GM18508 (cell line): ENCODE measurements around the gene NUDT3.
"Not testable (repeated sequence)": the region's sequence is repeated elsewhere in the genome, so short reads cannot be mapped to it uniquely, and the experiment has no call there.

Experiments used
- ATAC-seq: cut with Tn5 transposase; IDR thresholded peaks from one replicate; pipeline ENCODE4 v1.9.1; 2021; ENCODE audit warnings: moderate number of reproducible peaks; ENCODE audit not compliant: insufficient read depth, unreplicated experiment

Gene NUDT3

GRCh38 chr6:34347303-34347702 lies 45.2 kb downstream of the NUDT3 start:
- ATAC-seq = no peak

DNA sequence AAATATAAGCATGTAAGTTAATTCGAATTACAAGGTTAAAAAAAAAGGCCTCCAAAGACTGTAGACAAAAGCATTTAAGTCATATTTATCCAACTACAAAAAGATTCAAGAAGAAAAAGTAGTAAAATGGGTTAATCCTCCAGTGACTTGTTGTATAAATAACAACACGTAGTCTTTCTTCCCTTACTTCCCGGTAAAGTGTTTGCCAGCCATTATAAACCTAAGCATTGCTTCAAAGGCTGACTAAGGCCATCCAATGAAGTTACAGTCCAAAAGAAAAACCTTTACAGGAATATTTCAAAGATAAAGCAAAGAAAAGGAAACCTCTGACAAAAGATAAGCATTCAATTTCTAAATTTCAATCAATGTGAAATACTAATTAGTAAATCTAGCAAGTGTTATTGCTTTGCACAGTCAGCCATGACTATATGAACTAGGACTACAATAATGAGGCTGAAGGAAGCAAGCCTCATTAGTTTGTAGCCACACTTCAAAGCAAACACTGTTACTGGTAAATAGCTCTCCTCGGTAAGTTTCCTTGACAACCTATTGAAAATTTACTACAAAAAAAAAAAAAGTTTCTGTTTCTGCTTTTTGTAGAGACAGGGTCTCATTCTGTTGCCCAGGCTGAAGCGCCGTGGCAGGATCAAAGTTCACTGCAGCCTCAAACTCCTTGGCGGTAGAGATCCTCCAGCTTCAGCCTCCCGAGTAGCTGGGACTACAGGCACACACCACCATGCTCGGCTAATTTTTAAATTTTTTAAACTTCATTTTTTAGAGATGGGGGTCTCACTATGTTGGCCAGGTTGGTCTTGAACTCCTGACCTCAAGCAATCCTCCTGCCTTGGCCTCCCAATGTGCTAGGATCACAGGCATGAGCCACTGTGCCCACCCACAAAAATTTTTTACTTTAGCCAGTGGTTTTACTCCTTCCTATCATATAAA lies 46.0 kb downstream of the NUDT3 start:
- no peak for ATAC-seq

GRCh38 chr6:34343806-34344205 lies 48.7 kb downstream of the NUDT3 start:
- no peak for ATAC-seq

DNA sequence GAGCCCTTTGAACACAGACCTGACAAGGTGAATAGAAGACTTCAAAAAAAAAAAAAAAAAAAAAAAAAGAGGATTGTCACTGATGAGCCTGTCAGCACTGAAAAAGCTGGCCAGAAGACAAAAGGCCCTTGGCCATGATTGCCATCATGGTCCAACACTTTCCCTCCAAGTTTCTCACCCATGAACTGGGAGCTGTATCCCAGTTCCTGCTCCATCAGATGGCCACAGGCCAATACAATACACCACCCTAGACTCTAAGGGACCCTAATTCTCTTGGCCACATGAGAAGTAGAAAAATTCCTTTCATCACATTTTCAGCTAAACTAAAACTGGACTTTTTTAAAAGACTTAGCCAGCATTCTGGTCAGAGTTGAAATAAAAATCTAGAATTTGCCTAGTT lies 50.2 kb downstream of the NUDT3 start:
- ATAC-seq = no peak

- no peak for ATAC-seq
Measured at GRCh38 chr6:34341481-34341971, 50.9 kb downstream of the NUDT3 start.

DNA sequence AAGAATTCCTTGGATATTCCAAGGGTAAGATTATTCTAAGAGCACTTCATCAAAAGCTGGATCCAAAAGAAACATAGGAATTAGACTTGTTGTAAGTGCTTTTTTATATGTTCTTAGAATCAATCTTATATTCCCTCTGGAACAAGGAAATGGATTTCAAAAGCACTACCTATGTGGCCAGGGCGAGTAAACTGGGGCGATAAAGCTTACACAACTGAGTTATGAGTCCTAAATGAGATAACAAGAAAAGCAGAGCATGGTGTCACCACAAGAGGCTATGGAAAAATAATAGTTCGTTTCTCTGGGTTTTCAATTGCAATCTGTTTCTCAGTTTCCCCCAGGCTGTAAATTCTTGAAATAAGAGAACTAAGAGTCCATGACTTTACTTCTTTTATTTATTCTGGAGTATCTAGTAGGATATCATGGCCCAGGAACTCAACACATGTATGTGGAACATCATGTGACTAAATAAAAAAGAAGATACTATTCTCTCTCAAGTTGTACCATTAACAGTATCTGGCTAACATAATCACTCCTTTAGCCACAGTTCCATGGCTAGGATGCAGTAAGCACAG lies 51.5 kb downstream of the NUDT3 start:
- ATAC-seq = no peak

DNA sequence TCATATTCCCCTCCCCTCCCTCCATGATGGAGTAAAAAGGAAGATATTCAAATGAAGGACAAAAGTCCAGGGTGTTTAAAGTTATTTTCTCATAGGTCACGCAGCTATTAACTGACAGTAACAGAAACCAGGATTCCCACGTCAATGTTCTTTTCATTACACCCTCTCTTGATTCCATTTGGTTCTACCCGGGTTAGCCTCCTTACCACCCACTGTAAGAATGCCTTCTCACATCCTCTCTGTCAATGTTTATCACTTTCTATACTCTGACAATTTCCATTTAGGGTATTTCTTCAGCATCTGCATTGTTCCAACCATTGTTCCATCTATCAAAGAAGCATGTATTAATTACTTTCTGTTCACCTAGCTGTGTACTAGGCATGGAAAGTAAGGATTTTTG lies 52.1 kb downstream of the NUDT3 start:
- no peak for ATAC-seq

GRCh38 chr6:34339971-34340370 lies 52.5 kb downstream of the NUDT3 start:
- ATAC-seq = no peak

DNA sequence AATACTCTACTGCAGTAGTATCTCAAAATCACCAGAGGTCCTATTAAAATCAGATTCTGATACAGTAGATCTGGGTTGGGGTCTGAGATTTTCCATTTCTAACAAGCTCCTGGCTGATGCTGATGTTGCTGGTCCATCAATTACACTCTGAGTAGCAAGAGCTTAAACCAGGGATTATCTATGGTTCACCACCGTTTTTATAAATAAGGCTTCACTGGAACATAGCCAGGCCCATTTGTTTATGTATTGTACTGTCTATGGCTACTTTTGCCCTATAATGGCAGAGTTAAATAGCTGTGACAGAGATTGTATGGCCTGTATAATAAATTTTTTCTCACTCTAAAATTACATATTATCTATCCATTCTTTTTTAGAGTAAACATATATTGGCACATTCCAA lies 53.0 kb downstream of the NUDT3 start:
- no peak for ATAC-seq

DNA sequence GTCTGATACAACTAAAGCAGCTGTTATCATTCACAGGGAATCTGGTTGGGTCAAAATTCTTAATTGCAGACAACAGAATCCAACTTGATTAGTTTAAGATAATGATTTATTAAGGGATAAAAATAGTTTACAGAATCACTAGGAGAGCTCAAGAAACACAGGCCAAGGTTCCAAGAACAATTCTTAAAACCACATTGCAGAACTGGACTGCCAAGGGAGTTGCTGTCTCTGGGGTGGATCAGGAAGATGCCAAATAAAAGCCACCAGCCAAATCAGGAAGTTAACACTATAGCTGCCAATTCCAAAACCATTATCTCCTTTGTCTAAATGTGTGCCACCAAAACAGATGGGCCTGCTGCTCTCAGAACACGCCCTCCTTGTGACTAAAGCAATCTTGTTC lies 53.7 kb downstream of the NUDT3 start:
- ATAC-seq = no peak

- ATAC-seq = no peak
Measured at GRCh38 chr6:34338377-34338776, 54.1 kb downstream of the NUDT3 start.

GRCh38 chr6:34334796-34335416 lies 57.6 kb downstream of the NUDT3 start:
- ATAC-seq = no peak

DNA sequence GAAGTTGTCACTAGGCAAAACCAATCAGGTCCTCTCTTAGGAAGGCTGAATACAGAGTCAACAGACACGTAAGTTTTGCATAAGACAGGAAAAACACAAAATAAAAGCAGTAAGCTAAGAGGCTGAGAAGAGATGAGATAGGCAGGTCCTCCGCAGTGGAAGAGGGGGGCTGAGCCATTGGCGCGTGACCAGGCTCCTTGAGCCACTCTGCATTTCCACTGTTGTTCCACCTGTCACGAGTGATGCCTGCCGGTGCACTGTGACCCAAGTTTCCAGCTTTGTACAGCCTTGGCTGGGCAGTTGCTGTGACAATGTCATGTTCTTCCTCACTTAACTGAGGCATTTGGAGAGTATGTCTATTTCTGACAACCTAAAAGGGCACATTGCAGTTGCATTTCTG lies 58.6 kb downstream of the NUDT3 start:
- no peak for ATAC-seq

GRCh38 chr6:34332251-34333198 lies 59.9 kb downstream of the NUDT3 start:
- ATAC-seq = no peak

GRCh38 chr6:34331371-34332050 lies 61.0 kb downstream of the NUDT3 start:
- ATAC-seq = no peak

GRCh38 chr6:34329814-34330213 lies 62.7 kb downstream of the NUDT3 start:
- ATAC-seq = not testable (repeated sequence)

DNA sequence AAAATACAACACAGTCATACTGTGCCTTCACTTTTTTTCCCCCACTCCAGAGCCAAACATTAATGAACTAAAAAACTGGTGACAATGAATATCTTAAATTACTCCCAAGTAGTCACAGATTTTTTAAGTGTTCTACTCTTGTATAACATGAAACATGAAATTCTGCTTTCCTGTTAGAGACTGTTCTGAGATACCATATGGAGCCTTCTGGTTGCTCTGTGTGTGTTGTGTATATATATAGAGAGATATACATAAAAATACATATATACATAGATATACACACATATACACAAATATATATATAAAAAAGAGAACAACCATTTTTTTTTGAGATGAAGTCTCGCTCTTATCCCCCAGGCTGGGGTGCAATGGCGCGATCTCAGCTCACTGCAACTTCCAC lies 63.5 kb downstream of the NUDT3 start:
- ATAC-seq = no peak

GRCh38 chr6:34327313-34328205 lies 64.9 kb downstream of the NUDT3 start:
- not testable (repeated sequence) for ATAC-seq

DNA sequence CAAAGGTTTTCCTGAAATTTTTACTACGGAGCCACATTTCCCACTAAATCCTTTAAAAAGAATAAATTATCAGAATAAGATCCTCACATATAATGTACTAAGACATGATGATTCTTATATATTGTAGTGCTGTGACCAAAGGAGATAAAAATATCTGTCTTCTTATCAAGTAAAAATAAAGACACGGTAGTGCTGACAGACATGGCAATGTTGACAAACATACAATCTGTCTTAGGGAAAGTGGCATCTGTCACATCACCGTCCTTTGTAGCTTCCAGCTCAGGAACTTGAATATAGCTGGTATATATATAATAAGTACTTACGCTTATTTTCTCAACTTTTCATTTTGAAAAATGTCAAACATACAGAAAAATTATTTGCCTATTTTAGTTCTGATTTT lies 66.8 kb downstream of the NUDT3 start:
- ATAC-seq = no peak
